Osteoblast (primary cell): ENCODE results near the gene WNK2. TPM values are rescaled to one million over a fixed set of nuclear protein-coding genes. Genes with fewer than 3 reads are reported as not detected.
A peak's percentile ranks its signal among the peaks of the same experiment; 100 is the strongest.

Experiments
- DNase-seq: peaks from one replicate; pipeline ENCODE4 v3.0.0; 2011; ENCODE audit warnings: low spot score, mixed read lengths; ENCODE audit not compliant: insufficient read length; ENCODE audit errors: missing footprints
- H2AFZ ChIP-seq: 2 replicates; pipeline ENCODE4 v1.6.0; 2011; ENCODE audit warnings: mild to moderate bottlenecking, low read length
- H3K27ac ChIP-seq: 2 replicates; pipeline ENCODE4 v1.5.1; 2011; ENCODE audit warnings: mild to moderate bottlenecking, low read depth, low read length, moderate library complexity
- H3K27me3 ChIP-seq: 2 replicates; pipeline ENCODE4 v1.6.0; 2012; ENCODE audit warnings: mild to moderate bottlenecking, control low read depth, inconsistent platforms, low read length, moderate library complexity; ENCODE audit not compliant: insufficient read depth
- H3K36me3 ChIP-seq: 2 replicates; pipeline ENCODE4 v1.5.1; 2011; ENCODE audit warnings: mild to moderate bottlenecking, low read length, control low read depth, moderate library complexity; ENCODE audit not compliant: insufficient read depth
- H3K4me1 ChIP-seq: 2 replicates; pipeline ENCODE4 v1.5.1; 2011; ENCODE audit warnings: mild to moderate bottlenecking, low read length, control low read depth, moderate library complexity; ENCODE audit not compliant: insufficient read depth
- H3K4me2 ChIP-seq: 2 replicates; pipeline ENCODE4 v1.6.0; 2011; ENCODE audit warnings: mild to moderate bottlenecking, low read length; ENCODE audit not compliant: insufficient read depth
- H3K4me3 ChIP-seq: fragments of 200-600 bp; sonication (generic); 3 replicates; pipeline ENCODE4 v1.5.1; 2012; ENCODE audit warnings: mild to moderate bottlenecking, low read length, inconsistent platforms; ENCODE audit not compliant: insufficient read depth
- H3K79me2 ChIP-seq: 2 replicates; pipeline ENCODE4 v1.6.0; 2012; ENCODE audit warnings: mild to moderate bottlenecking, low read length, control low read depth, inconsistent platforms; ENCODE audit not compliant: insufficient read depth
- H3K9me3 ChIP-seq: 2 replicates; pipeline ENCODE4 v1.5.1; 2011; ENCODE audit warnings: low read depth, low read length, control low read depth
- H4K20me1 ChIP-seq: 2 replicates; pipeline ENCODE4 v1.6.0; 2012; ENCODE audit warnings: mild to moderate bottlenecking, low read length, control low read depth; ENCODE audit not compliant: insufficient read depth
- total RNA-seq: library from RNA; depleted of rRNA; stranded (reverse); fragments of >200 nt; gene quantifications from 2 replicates; pipeline ENCODE4 v1.2.3, GENCODE V29; 2012
- TF ChIP-seq, protein P1 (sequence below): IDR thresholded peaks from 2 replicates; pipeline ENCODE4 v1.5.1; 2011; ENCODE audit warnings: mild to moderate bottlenecking, low read depth, low read length, moderate library complexity; ENCODE audit errors: extremely low read depth

The WNK2 gene
- total RNA-seq, 1 donor = not detected

DNA sequence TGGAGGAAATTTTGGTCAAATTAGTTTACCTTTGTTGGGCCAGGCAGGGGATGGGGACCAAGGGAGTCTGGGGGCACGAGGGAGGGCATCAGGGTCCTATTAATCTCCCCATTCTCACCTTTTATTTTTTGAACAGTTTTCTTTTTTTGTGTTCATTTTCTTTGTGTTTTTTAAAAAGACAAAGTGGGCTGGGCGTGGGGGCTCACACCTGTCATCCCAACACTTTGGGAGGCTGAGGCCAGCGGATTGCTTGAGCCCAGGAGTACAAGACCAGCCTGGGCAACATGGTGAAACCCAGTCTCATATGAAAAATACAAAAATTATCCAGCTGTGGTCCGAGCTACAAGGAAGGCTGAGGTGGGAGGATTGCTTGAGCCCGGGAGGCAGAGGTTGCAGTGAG is 103.7 kb downstream of the WNK2 start:
- TF ChIP-seq, protein P1, sequence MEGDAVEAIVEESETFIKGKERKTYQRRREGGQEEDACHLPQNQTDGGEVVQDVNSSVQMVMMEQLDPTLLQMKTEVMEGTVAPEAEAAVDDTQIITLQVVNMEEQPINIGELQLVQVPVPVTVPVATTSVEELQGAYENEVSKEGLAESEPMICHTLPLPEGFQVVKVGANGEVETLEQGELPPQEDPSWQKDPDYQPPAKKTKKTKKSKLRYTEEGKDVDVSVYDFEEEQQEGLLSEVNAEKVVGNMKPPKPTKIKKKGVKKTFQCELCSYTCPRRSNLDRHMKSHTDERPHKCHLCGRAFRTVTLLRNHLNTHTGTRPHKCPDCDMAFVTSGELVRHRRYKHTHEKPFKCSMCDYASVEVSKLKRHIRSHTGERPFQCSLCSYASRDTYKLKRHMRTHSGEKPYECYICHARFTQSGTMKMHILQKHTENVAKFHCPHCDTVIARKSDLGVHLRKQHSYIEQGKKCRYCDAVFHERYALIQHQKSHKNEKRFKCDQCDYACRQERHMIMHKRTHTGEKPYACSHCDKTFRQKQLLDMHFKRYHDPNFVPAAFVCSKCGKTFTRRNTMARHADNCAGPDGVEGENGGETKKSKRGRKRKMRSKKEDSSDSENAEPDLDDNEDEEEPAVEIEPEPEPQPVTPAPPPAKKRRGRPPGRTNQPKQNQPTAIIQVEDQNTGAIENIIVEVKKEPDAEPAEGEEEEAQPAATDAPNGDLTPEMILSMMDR = no peak
- H3K4me3 ChIP-seq = no peak overlapping the region
- no peak overlapping the region for H2AFZ ChIP-seq

DNA sequence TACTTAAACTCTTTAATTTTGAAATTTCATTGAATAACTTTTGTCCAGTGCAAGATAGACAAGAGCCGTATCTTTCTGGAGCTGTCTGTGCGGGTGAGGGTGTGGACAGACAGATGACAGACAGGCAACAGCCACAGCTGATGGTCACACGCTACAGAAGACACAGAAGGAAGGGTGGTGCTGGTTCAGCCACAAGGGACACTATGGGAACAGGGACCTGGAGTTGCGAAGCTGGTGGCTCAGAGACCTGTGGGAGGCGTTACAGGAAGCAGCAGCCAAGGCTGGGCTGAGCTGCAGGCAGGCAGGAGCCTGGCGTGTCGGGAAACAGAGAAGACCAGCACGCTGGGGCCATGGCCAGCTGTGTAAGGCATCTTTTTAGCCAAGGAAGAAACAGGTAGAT is 104.4 kb downstream of the WNK2 start:
- Histone ChIP-seq H3K79me2 (no peaks in the 10 kb centered on the region), H3K4me1 (no peaks in the 10 kb centered on the region), H3K9me3 (no peaks in the 10 kb centered on the region), H4K20me1 (no peaks in the 10 kb centered on the region), H3K27ac (no peak overlapping the region), H3K4me2 (no peak overlapping the region), H3K36me3 (no peaks in the 10 kb centered on the region), H3K27me3 (peaks cover 2% of the 10 kb centered on the region), H2AFZ (no peak overlapping the region), H3K4me3 (no peak overlapping the region)
- TF ChIP-seq, protein P1 = no peak
- DNase-seq = no peak

More for the DNA sequence above, 103.7 kb downstream of the WNK2 start:
- Histone ChIP-seq H3K27me3 (peaks cover 2% of the 10 kb centered on the region), H3K36me3 (no peaks in the 10 kb centered on the region), H3K4me1 (no peaks in the 10 kb centered on the region), H4K20me1 (no peaks in the 10 kb centered on the region), H3K27ac (no peak overlapping the region), H3K9me3 (no peaks in the 10 kb centered on the region), H3K79me2 (no peaks in the 10 kb centered on the region), H3K4me2 (no peak overlapping the region)
- no peak for DNase-seq

DNA sequence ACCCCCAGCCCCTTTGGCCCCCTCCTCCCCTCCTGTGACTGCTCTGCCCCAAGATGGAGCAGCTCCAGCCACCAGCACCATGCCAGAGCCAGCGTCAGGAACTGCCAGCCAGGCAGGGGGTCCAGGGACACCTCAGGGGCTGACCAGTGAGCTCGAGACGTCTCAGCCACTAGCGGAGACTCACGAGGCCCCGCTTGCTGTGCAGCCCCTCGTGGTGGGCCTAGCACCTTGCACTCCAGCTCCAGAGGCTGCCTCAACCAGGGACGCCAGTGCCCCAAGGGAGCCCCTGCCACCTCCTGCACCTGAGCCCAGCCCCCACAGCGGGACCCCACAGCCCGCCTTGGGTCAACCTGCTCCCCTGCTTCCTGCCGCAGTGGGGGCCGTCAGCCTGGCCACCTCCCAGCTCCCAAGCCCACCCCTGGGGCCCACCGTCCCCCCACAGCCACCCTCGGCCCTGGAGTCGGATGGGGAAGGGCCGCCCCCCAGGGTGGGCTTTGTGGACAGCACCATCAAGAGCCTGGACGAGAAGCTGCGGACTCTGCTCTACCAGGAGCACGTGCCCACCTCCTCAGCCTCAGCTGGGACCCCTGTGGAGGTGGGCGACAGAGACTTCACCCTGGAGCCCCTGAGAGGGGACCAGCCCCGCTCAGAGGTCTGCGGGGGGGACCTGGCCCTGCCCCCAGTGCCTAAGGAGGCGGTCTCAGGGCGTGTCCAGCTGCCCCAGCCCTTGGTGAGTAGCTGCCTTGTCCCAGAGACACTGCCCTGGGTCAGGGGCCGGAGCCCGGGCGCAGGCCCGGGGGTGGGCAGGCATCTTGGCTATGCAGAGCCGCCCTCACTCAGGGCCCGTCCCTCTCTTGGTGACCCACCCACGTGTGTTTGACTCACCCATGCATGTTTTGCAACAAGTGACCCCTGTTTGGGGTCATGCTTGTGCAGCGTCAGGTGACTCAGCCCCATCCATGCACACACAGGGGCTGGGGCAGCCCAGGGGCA is 105.2 kb downstream of the WNK2 start:
- no peaks in the 10 kb centered on the region for H4K20me1 ChIP-seq
- no peak overlapping the region for H3K4me2 ChIP-seq
- no peaks in the 10 kb centered on the region for H3K36me3 ChIP-seq
- H2AFZ ChIP-seq = peak overlapping the region; percentile 22
- TF ChIP-seq, protein P1 = no peak
- no peak overlapping the region for H3K27ac ChIP-seq
- H3K79me2 ChIP-seq = no peaks in the 10 kb centered on the region
- no peak overlapping the region for H3K4me3 ChIP-seq
- no peaks in the 10 kb centered on the region for H3K4me1 ChIP-seq
- no peaks in the 10 kb centered on the region for H3K9me3 ChIP-seq
- H3K27me3 ChIP-seq = no peaks in the 10 kb centered on the region
- peak; percentile 90 for DNase-seq
